Measurements from ENCODE around the gene IFITM2.
"Not testable (repeated sequence)": the region's sequence is repeated elsewhere in the genome, so short reads cannot be mapped to it uniquely, and the experiment has no call there.

- not testable (repeated sequence) for TF ChIP-seq CTCF (IDR thresholded peaks at IDR 0.05)
- peak; percentile 56 for TF ChIP-seq POLR2A (IDR thresholded peaks at IDR 0.05)
Measured at GRCh38 chr11:309979-310572, 2.5 kb downstream of the IFITM2 start.

All from right lobe of liver (tissue), 4 donors.